ENCODE data around the gene CDK2AP2. TPM values are rescaled to one million over a fixed set of nuclear protein-coding genes. Genes with fewer than 3 reads are reported as not detected.

The CDK2AP2 gene
- total and polyA plus RNA-seq, 2 of the 8 experiments (the other 6 are each of a cell fraction or from before 2014, with no cell fraction given), result 49.6 to 65.1 TPM

DNA sequence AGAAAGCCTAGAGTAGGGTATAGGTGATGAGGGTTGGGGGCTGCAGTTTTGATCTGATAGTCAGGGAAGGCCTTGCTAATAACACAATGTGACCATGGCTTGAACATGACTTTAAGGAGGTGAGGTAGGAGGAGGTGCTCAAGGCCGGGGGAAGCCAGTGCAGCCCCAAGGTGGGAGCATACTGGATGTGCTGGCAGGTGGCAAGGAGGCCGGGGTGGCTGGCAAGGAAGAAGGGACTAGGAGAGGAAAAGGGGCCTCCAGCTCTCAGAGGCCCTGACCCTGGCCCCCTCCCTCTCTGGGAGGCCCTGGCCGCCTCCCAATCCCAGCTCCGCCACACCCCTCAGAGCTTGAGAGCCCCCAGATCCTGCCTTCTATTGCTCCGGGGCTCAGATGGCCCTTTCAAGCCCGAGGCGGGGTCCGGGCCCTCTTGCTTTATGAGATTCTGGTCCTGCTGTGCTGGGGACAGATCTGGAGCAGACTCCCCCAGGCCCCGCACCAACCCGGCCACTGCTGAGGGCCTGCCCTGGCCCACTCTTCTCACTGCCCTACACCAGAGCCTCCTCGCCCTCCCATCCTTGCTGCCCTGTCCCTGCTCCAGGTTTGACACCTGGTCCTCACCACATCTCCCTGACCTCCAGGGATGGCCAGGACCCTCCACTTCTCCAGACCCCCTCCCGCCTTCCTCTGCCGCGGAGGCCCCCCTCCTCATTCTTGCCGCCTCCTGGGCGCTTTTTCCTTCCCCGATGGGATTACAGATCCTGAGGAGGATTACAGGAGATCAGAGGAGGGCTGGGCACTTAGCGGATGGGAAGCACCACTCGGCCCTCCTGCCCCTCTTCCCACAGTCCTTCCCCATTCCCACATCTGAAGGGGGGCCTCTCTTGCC lies 4.6 kb downstream of the CDK2AP2 start (continued):
- TF ChIP-seq, protein P1, sequence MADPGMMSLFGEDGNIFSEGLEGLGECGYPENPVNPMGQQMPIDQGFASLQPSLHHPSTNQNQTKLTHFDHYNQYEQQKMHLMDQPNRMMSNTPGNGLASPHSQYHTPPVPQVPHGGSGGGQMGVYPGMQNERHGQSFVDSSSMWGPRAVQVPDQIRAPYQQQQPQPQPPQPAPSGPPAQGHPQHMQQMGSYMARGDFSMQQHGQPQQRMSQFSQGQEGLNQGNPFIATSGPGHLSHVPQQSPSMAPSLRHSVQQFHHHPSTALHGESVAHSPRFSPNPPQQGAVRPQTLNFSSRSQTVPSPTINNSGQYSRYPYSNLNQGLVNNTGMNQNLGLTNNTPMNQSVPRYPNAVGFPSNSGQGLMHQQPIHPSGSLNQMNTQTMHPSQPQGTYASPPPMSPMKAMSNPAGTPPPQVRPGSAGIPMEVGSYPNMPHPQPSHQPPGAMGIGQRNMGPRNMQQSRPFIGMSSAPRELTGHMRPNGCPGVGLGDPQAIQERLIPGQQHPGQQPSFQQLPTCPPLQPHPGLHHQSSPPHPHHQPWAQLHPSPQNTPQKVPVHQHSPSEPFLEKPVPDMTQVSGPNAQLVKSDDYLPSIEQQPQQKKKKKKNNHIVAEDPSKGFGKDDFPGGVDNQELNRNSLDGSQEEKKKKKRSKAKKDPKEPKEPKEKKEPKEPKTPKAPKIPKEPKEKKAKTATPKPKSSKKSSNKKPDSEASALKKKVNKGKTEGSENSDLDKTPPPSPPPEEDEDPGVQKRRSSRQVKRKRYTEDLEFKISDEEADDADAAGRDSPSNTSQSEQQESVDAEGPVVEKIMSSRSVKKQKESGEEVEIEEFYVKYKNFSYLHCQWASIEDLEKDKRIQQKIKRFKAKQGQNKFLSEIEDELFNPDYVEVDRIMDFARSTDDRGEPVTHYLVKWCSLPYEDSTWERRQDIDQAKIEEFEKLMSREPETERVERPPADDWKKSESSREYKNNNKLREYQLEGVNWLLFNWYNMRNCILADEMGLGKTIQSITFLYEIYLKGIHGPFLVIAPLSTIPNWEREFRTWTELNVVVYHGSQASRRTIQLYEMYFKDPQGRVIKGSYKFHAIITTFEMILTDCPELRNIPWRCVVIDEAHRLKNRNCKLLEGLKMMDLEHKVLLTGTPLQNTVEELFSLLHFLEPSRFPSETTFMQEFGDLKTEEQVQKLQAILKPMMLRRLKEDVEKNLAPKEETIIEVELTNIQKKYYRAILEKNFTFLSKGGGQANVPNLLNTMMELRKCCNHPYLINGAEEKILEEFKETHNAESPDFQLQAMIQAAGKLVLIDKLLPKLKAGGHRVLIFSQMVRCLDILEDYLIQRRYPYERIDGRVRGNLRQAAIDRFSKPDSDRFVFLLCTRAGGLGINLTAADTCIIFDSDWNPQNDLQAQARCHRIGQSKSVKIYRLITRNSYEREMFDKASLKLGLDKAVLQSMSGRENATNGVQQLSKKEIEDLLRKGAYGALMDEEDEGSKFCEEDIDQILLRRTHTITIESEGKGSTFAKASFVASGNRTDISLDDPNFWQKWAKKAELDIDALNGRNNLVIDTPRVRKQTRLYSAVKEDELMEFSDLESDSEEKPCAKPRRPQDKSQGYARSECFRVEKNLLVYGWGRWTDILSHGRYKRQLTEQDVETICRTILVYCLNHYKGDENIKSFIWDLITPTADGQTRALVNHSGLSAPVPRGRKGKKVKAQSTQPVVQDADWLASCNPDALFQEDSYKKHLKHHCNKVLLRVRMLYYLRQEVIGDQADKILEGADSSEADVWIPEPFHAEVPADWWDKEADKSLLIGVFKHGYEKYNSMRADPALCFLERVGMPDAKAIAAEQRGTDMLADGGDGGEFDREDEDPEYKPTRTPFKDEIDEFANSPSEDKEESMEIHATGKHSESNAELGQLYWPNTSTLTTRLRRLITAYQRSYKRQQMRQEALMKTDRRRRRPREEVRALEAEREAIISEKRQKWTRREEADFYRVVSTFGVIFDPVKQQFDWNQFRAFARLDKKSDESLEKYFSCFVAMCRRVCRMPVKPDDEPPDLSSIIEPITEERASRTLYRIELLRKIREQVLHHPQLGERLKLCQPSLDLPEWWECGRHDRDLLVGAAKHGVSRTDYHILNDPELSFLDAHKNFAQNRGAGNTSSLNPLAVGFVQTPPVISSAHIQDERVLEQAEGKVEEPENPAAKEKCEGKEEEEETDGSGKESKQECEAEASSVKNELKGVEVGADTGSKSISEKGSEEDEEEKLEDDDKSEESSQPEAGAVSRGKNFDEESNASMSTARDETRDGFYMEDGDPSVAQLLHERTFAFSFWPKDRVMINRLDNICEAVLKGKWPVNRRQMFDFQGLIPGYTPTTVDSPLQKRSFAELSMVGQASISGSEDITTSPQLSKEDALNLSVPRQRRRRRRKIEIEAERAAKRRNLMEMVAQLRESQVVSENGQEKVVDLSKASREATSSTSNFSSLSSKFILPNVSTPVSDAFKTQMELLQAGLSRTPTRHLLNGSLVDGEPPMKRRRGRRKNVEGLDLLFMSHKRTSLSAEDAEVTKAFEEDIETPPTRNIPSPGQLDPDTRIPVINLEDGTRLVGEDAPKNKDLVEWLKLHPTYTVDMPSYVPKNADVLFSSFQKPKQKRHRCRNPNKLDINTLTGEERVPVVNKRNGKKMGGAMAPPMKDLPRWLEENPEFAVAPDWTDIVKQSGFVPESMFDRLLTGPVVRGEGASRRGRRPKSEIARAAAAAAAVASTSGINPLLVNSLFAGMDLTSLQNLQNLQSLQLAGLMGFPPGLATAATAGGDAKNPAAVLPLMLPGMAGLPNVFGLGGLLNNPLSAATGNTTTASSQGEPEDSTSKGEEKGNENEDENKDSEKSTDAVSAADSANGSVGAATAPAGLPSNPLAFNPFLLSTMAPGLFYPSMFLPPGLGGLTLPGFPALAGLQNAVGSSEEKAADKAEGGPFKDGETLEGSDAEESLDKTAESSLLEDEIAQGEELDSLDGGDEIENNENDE (IDR thresholded peaks at IDR 0.05; ENCODE audit: insufficient replicate concordance, low read length), result no peak
- TF ChIP-seq, protein P2, sequence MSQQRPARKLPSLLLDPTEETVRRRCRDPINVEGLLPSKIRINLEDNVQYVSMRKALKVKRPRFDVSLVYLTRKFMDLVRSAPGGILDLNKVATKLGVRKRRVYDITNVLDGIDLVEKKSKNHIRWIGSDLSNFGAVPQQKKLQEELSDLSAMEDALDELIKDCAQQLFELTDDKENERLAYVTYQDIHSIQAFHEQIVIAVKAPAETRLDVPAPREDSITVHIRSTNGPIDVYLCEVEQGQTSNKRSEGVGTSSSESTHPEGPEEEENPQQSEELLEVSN (IDR thresholded peaks at IDR 0.05), result no peak
- TF ChIP-seq CBX8 (IDR thresholded peaks at IDR 0.05; ENCODE audit: borderline replicate concordance, low read depth, low read length) (no peak), BCL11A (IDR thresholded peaks at IDR 0.05; ENCODE audit: low read depth in 2 of 2, low read length in 2 of 2) (no peak), CHD1 (IDR thresholded peaks at IDR 0.05; ENCODE audit: low read depth, low read length) (no peak), TBP (IDR thresholded peaks at IDR 0.05; ENCODE audit: low read depth, low read length) (no peak), SIRT6 (IDR thresholded peaks at IDR 0.05; ENCODE audit: low read length) (no peak), SIX5 (IDR thresholded peaks at IDR 0.05; ENCODE audit: low read depth, low read length) (no peak), SIN3A (conservative IDR thresholded peaks at IDR 0.05 in 1 of 2, IDR thresholded peaks at IDR 0.05 in 1 of 2; ENCODE audit: low read depth in 1 of 2, low read length in 2 of 2) (no peak)
